ENCODE measurements around the gene RHOBTB1.

RHOBTB1 gene

GRCh38 chr10:60901561-60902235, 42.3 kb downstream of the RHOBTB1 start:
- DNase-seq: no peak

DNA sequence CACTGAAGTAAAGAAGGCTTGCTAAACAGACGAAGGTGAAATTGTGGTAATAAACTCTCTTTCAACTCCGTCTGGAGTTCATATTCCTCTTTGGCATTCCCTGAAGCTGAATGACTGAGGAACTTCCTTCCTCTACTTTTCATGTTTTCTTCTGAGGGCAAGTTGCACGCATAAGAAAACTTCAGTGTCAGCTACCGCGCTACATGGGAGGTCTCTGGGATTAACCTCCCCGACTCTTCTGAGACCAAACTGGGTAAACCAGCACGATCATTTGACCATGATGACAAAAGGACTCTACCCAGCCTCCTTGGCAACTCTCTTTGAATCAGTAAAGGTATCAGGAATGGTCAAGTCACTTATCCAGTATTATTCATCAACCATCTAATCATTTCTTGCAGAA, 44.7 kb downstream of the RHOBTB1 start:
- no peak for DNase-seq

DNA sequence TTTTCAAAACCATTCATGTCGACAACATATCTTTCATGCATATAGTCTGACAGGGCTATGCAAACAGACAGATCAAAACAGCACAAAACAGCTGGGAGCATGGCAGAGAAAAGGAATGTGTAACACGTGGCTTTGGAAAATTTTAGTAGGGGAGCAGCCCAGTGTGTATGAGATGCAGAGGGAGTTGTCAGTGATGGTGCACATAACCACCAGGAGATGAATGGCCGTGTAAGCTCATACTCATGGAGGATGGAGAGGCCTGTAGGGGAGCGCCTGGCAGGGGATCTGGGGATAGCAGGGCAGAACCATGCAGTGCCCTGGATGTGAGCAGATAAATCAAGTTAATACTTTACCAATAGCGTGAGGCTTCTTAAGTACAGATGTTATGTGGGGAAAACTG, 45.7 kb downstream of the RHOBTB1 start:
- no peak for DNase-seq

DNA sequence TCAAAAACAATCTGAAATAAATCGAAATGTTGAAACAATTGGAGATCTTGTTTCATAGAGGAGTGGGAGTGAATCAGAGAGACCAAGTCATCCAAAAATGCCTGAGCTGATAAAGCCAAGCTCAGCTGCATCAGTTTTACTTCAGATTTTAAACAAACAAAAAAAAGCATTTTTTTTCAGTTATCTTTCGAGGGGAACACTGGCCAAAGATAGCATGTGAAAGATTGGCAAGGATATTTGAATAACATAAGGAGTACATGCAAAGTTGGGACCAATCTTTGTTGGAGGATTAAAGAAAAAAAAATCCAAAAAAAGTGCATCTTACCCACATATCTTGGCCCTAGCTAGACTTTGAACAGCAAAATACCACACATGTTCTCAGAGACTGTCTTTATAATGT, 47.2 kb downstream of the RHOBTB1 start:
- DNase-seq: no peak

DNA sequence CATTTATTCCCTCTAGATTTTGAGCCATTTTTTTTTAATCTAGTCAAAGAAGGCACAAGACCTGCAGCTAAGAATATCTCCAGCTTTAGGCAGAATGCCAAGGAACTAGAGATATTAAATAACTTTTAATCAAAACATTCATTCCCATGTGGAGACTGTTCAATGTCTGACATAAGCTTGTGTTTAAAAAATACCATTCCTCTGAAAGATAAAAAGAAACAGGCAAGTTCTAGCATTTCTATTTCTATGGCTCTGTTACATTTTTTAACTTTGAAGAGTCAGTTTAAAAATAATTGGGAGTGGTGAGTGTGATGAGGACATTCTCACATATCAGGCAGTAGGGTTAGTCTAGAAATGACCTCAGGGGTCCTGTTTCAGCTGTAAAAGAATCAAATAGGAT, 48.0 kb downstream of the RHOBTB1 start:
- DNase-seq: no peak

- no peak for DNase-seq
Observed at GRCh38 chr10:60894786-60895185, 49.2 kb downstream of the RHOBTB1 start.

DNA sequence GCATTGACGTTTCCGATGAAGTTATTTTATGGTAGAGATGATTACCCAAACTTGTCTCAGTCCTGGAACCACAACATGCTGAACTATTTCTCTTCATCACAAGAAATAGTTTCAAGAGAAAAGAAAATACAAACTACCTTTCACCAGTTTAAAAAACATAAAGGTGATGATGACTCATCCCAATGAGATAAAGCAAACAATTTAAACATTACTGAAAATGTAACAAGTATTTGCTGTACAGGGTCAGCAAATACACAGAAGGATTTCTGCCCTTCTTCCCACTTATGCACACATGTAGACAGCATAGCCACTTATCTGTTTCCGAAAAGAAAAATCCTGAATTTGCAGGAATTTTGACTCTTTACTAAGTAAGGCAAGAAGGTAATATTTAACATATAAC, 50.8 kb downstream of the RHOBTB1 start:
- no peak for DNase-seq

GRCh38 chr10:60892571-60892970, 51.4 kb downstream of the RHOBTB1 start:
- DNase-seq: no peak

- DNase-seq: no peak
Observed at GRCh38 chr10:60890811-60891210, 53.2 kb downstream of the RHOBTB1 start.

DNA sequence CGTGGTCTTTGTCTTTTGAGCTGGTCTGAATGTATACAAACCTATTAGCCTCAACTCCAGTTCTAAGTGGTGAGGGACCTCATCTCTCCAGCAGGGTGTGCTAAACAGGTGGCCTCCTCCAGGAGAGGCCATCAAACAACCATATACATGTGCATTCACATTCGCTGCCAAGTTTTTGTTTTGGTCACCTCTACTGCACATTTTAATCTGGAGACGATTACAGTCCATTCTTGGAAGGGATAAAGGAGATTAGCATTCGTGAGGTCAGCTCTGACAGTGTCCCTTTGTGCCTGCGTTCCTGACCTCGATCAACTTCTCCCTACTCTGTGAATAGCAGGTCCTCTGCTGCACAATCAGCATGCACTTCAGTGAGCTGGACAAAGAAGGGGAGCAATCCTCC, 60.8 kb downstream of the RHOBTB1 start:
- DNase-seq: peak; percentile 39

DNA sequence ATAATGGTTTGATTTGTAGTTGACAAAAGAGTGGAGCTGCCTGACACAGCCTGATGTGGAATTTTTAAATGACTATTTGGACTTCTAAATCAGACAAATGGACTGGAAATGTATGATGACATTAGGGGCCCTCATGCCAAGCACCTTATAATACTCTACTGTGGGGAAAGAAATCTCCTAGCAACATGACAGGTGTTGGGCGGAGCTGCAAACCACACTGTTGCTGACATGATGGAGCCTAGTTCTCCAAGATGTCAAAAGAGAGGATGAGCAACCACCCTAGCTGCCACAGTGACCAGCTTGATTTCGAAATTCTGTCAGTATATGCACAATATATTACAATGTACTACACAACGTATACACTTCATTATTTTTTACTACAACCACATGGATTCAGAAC, 65.8 kb downstream of the RHOBTB1 start:
- no peak for DNase-seq

DNA sequence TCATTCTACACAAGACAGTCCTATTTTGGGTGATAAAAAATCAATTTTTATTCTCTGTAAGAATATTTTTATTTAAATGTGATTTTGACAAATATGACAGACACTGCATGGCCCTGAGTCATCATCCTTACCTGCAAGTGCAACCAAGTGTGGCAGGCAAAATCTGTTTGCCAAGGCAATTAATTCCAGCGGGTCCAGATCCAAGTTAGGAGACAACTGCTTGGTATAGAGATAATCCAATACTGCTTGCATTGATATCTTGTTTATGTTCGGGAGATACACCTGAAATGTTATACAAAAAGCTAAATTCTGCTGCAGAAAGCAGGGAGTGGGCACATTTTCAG, 66.2 kb downstream of the RHOBTB1 start:
- no peak for DNase-seq

DNA sequence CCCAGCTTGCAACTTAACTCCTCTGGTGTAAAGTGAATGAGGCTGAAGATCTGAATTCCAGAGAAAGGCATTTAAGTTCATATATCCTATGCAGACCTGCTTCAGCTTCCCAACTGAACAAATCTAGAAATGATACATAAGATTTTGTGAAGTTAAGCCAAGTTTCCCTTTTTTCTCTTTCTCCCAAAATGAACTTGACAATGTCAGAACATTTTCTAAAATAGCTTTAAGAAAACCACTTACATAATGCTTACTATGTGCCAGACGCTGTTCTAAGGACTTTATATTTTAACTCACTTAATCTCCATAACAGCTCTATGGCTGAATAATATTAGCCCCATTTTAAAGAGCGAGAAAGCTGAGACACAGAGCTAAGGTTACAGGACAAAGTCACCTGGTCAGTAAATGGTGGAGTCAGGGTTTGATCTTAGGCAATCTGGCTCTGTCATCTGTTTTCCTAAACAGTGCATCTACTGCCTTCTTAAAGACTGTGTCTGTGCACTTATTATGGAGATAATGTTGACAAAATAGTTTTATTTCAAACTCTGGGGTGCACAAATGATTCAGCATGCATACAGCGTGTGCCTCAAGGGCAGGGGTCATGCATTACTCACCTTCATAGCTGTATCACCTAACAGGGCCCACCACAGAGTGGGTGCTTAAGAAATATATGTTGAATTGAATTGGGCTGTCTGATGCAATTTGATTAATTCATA, 66.8 kb downstream of the RHOBTB1 start:
- no peak for DNase-seq

- no peak for DNase-seq
Observed at GRCh38 chr10:60873758-60874157, 70.2 kb downstream of the RHOBTB1 start.

GRCh38 chr10:60872451-60872850, 71.5 kb downstream of the RHOBTB1 start:
- no peak for DNase-seq

DNA sequence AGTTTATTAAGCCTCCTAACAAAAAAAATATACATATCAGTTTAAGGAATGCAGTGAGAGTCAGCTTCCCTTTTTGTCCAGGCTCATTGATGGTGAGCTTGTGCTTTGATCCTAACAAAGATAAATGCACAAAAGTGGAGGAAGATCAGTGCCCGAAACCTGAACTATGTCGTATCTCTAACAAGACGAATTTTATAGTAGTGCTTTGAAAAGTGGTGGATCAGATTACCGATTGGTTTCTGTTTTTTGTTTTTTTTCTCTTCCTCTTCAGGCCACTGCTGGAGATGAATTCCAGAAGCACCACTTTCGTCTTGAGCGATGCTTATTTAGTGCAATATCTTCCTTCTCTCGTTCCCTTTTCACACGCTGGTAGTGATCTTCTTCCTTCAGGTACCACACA, 72.8 kb downstream of the RHOBTB1 start:
- no peak for DNase-seq

DNA sequence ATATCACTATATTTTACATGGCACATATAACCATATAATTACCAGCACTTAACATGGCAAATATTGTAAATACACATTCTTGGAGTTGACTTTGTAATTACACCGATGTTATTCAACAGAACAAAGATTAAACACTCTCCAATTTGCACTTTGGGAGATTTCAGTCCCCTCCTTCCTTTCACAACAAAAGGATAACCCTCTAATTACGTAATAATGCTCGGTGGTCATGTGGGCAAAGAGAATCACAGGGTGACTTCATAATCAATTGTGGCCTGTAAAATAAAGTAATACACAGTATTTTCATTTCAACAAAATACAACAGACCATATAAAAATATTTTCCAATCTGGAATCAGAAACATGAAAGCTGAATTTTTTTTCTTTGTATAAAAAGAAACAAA, 73.2 kb downstream of the RHOBTB1 start:
- no peak for DNase-seq

GRCh38 chr10:60870416-60870728, 73.6 kb downstream of the RHOBTB1 start:
- no peak for DNase-seq

GRCh38 chr10:60869652-60870415, 74.2 kb downstream of the RHOBTB1 start:
- DNase-seq: no peak

GRCh38 chr10:60868946-60869345, 75.0 kb downstream of the RHOBTB1 start:
- DNase-seq: no peak

DNA sequence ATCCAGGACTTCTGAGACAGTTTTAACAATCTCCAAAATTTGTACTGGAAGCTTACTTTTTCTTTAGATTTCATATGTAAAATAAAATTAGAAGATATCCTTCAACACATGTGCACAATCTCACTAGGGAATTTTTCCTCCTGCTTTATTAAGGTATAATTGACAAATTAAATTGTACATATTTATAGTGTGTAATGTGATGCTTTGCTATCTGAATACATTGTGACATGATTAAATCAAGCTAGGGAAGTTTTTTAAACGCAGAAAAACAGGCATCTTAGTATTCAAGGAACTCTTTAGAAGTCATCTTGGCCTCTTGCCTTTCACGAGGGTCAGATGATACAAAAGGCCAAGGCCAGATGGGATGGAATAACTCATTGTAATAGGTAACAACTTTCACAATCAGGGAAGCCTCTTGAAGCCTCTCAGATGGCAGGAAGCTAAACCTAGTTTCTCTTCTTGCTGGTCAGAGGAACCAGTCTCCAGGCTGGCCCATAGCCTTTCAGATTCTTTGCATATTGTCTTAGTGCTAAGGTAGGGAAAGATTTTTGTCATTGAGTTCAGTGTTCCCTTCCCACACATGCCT, 78.7 kb downstream of the RHOBTB1 start:
- no peak for DNase-seq

GRCh38 chr10:60863796-60864195, 80.2 kb downstream of the RHOBTB1 start:
- no peak for DNase-seq

GRCh38 chr10:60862517-60862916, 81.5 kb downstream of the RHOBTB1 start:
- DNase-seq: no peak

DNA sequence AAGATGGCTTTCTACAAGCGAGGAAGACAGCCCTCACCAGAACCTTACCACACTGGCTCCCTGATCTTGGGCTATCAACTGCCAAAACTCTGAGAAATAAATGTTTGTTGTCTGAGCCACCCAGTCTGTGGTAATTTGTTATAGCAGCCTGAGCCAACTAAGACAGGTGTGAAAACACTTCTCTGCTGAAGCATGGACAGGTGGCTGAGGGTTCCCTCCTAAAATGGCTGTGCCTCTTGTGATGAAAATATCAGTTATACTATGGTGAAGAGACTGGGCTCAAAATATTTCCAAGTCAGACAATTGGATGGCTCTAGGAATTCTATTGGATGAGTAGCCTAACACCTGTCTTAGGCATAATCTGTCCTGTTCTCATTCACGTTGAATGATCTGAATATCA, 87.6 kb downstream of the RHOBTB1 start:
- DNase-seq: no peak
